K562 (cell line): ENCODE measurements around the gene GPR85. TPM values are rescaled to one million over a fixed set of nuclear protein-coding genes. Genes with fewer than 3 reads are reported as not detected.

Experiments
- BHLHE40 ChIP-seq: IDR thresholded peaks from 2 replicates; pipeline ENCODE4 v1.6.1; 2011; ENCODE audit warnings: low read length, improper control_type of control experiment
- DPF2 ChIP-seq: fragments of 450-650 bp; IDR thresholded peaks from 2 replicates; pipeline ENCODE4 v1.6.1; 2016
- EGR1 ChIP-seq: fragments of 450-650 bp; conservative IDR thresholded peaks from 2 replicates; pipeline ENCODE4 v1.6.1; 2017; ENCODE audit warnings: mild to moderate bottlenecking
- ERF ChIP-seq: fragments of 450-650 bp; formaldehyde crosslinking; IDR thresholded peaks from 2 replicates; pipeline ENCODE4 v1.4.0; 2020; ENCODE audit warnings: mild to moderate bottlenecking, mixed read lengths
- GATAD2A ChIP-seq: fragments of 450-650 bp; IDR thresholded peaks from 2 replicates; pipeline ENCODE4 v1.6.1; 2017
- IRF2 ChIP-seq: sonication (generic); formaldehyde crosslinking; IDR thresholded peaks from 2 replicates; pipeline ENCODE4 v1.8.1; 2022; ENCODE audit warnings: mild to moderate bottlenecking, missing genetic modification reagents
- NFIX ChIP-seq: fragments of 250-450 bp; sonication (Bioruptor Pico); IDR thresholded peaks from 2 replicates; pipeline ENCODE4 v1.4.0; 2020; ENCODE audit warnings: low read depth, mild to moderate bottlenecking, moderate library complexity
- NR3C1 ChIP-seq: sonication (generic); formaldehyde crosslinking; IDR thresholded peaks from 2 replicates; pipeline ENCODE4 v1.8.1; 2022; ENCODE audit warnings: missing genetic modification reagents
- PRMT5 ChIP-seq: sonication (generic); formaldehyde crosslinking; IDR thresholded peaks from 2 replicates; pipeline ENCODE4 v1.5.0; 2020; ENCODE audit warnings: missing genetic modification reagents
- RBM25 ChIP-seq: fragments of 200-400 bp; formaldehyde crosslinking; IDR thresholded peaks from 2 replicates; pipeline ENCODE4 v1.6.1; 2018; ENCODE audit warnings: low read length, low read depth, moderate library complexity; ENCODE audit not compliant: severe bottlenecking
- RBM39 ChIP-seq: fragments of 200-400 bp; formaldehyde crosslinking; optimal IDR thresholded peaks from 2 replicates; pipeline ENCODE3; 2018; ENCODE audit warnings: low read depth, low read length
- SLC30A9 ChIP-seq: fragments of 250-450 bp; sonication (Bioruptor Pico); IDR thresholded peaks from 2 replicates; pipeline ENCODE4 v1.8.0; 2022; ENCODE audit warnings: mild to moderate bottlenecking, moderate library complexity
- SMARCE1 ChIP-seq: fragments of 450-650 bp; IDR thresholded peaks from 2 replicates; pipeline ENCODE4 v1.7.1; 2016; ENCODE audit warnings: mild to moderate bottlenecking
- SOX6 ChIP-seq: fragments of 450-650 bp; IDR thresholded peaks from 2 replicates; pipeline ENCODE4 v1.6.1; 2014; ENCODE audit warnings: mild to moderate bottlenecking
- SRSF9 ChIP-seq: fragments of 200-400 bp; formaldehyde crosslinking; IDR thresholded peaks from 2 replicates; pipeline ENCODE4 v1.6.1; 2017; ENCODE audit warnings: low read depth, low read length, borderline replicate concordance
- TEAD2 ChIP-seq: fragments of 450-650 bp; IDR thresholded peaks from 2 replicates; pipeline ENCODE4 v1.6.1; 2016; ENCODE audit warnings: missing genetic modification characterization, control low read depth, missing compliant biosample characterization
- TSC22D4 ChIP-seq: fragments of 450-650 bp; IDR thresholded peaks from 2 replicates; pipeline ENCODE4 v1.6.1; 2016; ENCODE audit warnings: missing genetic modification characterization, missing biosample characterization, control low read depth
- YBX1 ChIP-seq: fragments of 450-650 bp; IDR thresholded peaks from 2 replicates; pipeline ENCODE4 v1.7.1; 2016; ENCODE audit warnings: mild to moderate bottlenecking
- ZBTB7A ChIP-seq: IDR thresholded peaks from 2 replicates; pipeline ENCODE4 v1.6.1; 2011; ENCODE audit warnings: low read depth, mild to moderate bottlenecking, low read length, moderate library complexity, borderline replicate concordance; ENCODE audit not compliant: control insufficient read depth
- ZC3H11A ChIP-seq: IDR thresholded peaks from 2 replicates; pipeline ENCODE4 v1.6.1; 2012; ENCODE audit warnings: low read depth, low read length, improper control_type of control experiment
- ZNF174 ChIP-seq: fragments of 250-450 bp; sonication (Bioruptor Pico); IDR thresholded peaks from 2 replicates; pipeline ENCODE4 v1.4.0; 2020; ENCODE audit warnings: mild to moderate bottlenecking
- ZNF274 ChIP-seq: IDR thresholded peaks from 2 replicates; pipeline ENCODE4 v1.6.1; 2011; ENCODE audit warnings: low read depth, mild to moderate bottlenecking, low read length, moderate library complexity, borderline replicate concordance
- ZNF3 ChIP-seq: fragments of 250-450 bp; sonication (Bioruptor Pico); IDR thresholded peaks from 2 replicates; pipeline ENCODE4 v1.5.0; 2021; ENCODE audit warnings: mild to moderate bottlenecking, moderate library complexity
- polyA plus RNA-seq, 8 experiments: library from polyadenylated mRNA; depleted of rRNA in 4 of 8; stranded (reverse) in 5 of 8; unstranded in 3 of 8; fragments of >200 nt; fragmentation: Nextera tagmentation in 2 of 8; fragmentation: Illumina TruSeq in 1 of 8; extraction: Ambion mirVana in 2 of 8; extraction: Trizol in 1 of 8; gene quantifications; 2 replicates each; pipeline versions ENCODE4 v1.2.1 to v1.2.3, GENCODE V29; 2011 to 2014; ENCODE audit warnings: inconsistent platforms in 1 of 8, missing spikeins in 1 of 8
- total RNA-seq, 7 experiments: library from RNA; depleted of rRNA in 6 of 7; stranded (reverse); fragments of >200 nt in 6 of 7; fragmentation: Illumina TruSeq in 2 of 7; extraction: Trizol in 2 of 7; gene quantifications; 2 replicates each; pipeline versions ENCODE4 v1.2.1 to v1.2.3, GENCODE V29; 2011 to 2021; ENCODE audit warnings: low replicate concordance in 1 of 7
- TF ChIP-seq, protein P1 (sequence below): fragments of 250-450 bp; sonication (Bioruptor Pico); IDR thresholded peaks from 2 replicates; pipeline ENCODE4 v1.5.0; 2020; ENCODE audit warnings: mild to moderate bottlenecking, borderline replicate concordance
- TF ChIP-seq, protein P2 (sequence below): fragments of 250-450 bp; sonication (Bioruptor Pico); IDR thresholded peaks from 2 replicates; pipeline ENCODE4 v1.5.0; 2021
- TF ChIP-seq, protein P3 (sequence below): fragments of 450-650 bp; IDR thresholded peaks from 2 replicates; pipeline ENCODE4 v1.6.1; 2016

Gene GPR85
- total and polyA plus RNA-seq, 9 of the 15 experiments (the other 6 are each of a cell fraction or from before 2014, with no cell fraction given) = 2.9 to 18.2 (median 4.0) TPM

DNA sequence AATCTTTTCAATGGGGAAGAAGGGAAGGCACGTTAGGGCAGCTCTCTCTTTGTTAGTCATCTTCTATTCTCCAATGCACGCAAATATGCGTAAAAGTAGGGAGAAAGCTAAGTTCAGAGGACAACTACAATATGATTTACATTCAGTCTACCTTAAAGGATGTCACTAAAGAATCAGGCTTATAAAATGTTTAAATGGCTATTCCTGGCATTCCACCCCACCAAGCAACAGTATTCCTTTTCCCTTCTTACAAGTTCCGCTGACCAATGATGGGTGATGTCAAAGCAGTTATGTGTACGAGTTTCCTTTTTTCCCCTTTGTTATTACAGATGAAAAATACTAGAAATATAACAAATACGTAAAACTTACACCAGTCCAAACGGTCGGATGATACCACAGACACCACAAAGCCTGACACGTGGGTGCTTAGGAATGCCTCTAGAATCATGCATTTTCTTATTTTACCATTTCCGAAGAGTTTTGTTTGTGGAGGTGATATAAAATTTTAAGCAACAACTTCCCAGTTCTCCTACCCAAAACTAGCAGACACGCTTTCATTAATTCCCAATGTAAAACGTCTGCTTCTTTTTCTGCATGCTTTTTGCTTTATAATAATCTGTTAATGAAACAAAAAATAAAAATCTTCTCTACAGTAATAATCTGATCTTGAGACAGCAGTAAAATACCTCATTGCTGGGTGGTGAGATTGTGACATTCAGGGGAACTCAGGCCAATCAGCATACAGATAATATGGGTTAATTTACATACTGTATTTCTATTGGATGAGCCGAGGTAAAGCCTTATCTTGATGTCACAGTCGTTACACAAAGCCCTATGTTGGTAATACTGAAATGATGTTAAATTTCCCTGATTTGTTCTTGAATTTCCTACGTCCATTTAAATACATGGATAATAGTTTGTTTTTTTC lies 708 bp upstream of the GPR85 start (continued):
- TF ChIP-seq, protein P1, sequence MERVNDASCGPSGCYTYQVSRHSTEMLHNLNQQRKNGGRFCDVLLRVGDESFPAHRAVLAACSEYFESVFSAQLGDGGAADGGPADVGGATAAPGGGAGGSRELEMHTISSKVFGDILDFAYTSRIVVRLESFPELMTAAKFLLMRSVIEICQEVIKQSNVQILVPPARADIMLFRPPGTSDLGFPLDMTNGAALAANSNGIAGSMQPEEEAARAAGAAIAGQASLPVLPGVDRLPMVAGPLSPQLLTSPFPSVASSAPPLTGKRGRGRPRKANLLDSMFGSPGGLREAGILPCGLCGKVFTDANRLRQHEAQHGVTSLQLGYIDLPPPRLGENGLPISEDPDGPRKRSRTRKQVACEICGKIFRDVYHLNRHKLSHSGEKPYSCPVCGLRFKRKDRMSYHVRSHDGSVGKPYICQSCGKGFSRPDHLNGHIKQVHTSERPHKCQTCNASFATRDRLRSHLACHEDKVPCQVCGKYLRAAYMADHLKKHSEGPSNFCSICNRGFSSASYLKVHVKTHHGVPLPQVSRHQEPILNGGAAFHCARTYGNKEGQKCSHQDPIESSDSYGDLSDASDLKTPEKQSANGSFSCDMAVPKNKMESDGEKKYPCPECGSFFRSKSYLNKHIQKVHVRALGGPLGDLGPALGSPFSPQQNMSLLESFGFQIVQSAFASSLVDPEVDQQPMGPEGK (CRISPR knock-in tag) = no peak
- no peak for TF ChIP-seq TEAD2 (tag)
- 0 out of 2 replicates have a peak, but pooled peaks have one; percentile 52 for TF ChIP-seq ZC3H11A
- TF ChIP-seq ZNF3 (CRISPR knock-in tag) = no peak
- TF ChIP-seq NFIX (CRISPR knock-in tag) = no peak
- TF ChIP-seq ZNF174 (CRISPR knock-in tag) = no peak
- TF ChIP-seq, protein P2, sequence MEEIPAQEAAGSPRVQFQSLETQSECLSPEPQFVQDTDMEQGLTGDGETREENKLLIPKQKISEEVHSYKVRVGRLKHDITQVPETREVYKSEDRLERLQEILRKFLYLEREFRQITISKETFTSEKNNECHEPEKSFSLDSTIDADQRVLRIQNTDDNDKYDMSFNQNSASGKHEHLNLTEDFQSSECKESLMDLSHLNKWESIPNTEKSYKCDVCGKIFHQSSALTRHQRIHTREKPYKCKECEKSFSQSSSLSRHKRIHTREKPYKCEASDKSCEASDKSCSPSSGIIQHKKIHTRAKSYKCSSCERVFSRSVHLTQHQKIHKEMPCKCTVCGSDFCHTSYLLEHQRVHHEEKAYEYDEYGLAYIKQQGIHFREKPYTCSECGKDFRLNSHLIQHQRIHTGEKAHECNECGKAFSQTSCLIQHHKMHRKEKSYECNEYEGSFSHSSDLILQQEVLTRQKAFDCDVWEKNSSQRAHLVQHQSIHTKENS (CRISPR knock-in tag) = no peak
- TF ChIP-seq SLC30A9 (CRISPR knock-in tag) = no peak
- TF ChIP-seq, protein P3, sequence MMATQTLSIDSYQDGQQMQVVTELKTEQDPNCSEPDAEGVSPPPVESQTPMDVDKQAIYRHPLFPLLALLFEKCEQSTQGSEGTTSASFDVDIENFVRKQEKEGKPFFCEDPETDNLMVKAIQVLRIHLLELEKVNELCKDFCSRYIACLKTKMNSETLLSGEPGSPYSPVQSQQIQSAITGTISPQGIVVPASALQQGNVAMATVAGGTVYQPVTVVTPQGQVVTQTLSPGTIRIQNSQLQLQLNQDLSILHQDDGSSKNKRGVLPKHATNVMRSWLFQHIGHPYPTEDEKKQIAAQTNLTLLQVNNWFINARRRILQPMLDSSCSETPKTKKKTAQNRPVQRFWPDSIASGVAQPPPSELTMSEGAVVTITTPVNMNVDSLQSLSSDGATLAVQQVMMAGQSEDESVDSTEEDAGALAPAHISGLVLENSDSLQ = peak; percentile 38; the same call in 1 of the 2 replicates
- peak; percentile 65 for TF ChIP-seq RBM25
- TF ChIP-seq GATAD2A = no peak
- peak; percentile 63; the same call in 1 of the 2 replicates for TF ChIP-seq DPF2
- no peak for TF ChIP-seq ERF
- no peak for TF ChIP-seq ZNF274
- TF ChIP-seq BHLHE40 = no peak
- TF ChIP-seq YBX1 = no peak
- TF ChIP-seq SRSF9 = no peak
- peak; percentile 35; the same call in 1 of the 2 replicates for TF ChIP-seq SOX6
- TF ChIP-seq TSC22D4 (tag) = no peak
- no peak for TF ChIP-seq NR3C1 (CRISPR knock-in tag)
- no peak for TF ChIP-seq IRF2 (CRISPR knock-in tag)
- no peak for TF ChIP-seq ZBTB7A
- TF ChIP-seq RBM39 = no peak
- TF ChIP-seq EGR1 = no peak
- peak; percentile 58; the same call in 1 of the 2 replicates for TF ChIP-seq SMARCE1
- TF ChIP-seq PRMT5 (CRISPR knock-in tag) = no peak
